NCI-H510A treated with DMSO at 0.1 percent for 48 hours (cell line): Measurements from ENCODE around the gene NCOA3.
"Not testable (repeated sequence)": the region's sequence is repeated elsewhere in the genome, so short reads cannot be mapped to it uniquely, and the experiment has no call there.

Experiments
- DNase-seq: peaks from one replicate; lab custom pipeline; 2025; lab: John Stamatoyannopoulos, UW

The NCOA3 gene

GRCh38 chr20:47501482-47502270 is at the start of gene NCOA3:
Gene NCOA3 (plus strand): TSS chr20:47501887. CDS start chr20:47622248, 120,361 bp downstream.
- DNase-seq: peak; percentile 93

GRCh38 chr20:47452736-47453161 is 48.9 kb upstream of the NCOA3 start:
- DNase-seq: no peak

GRCh38 chr20:47453167-47453782 is 48.4 kb upstream of the NCOA3 start:
- DNase-seq: no peak

- DNase-seq: no peak
Measured at GRCh38 chr20:47454298-47455132, 47.2 kb upstream of the NCOA3 start.

- no peak for DNase-seq
Measured at GRCh38 chr20:47455133-47456040, 46.3 kb upstream of the NCOA3 start.

- no peak for DNase-seq
Measured at GRCh38 chr20:47456041-47456537, 45.6 kb upstream of the NCOA3 start.

GRCh38 chr20:47456952-47457724 is 44.5 kb upstream of the NCOA3 start:
- no peak for DNase-seq

- not testable (repeated sequence) for DNase-seq
Measured at GRCh38 chr20:47458280-47459050, 43.2 kb upstream of the NCOA3 start.

GRCh38 chr20:47459344-47460073 is 42.2 kb upstream of the NCOA3 start:
- DNase-seq: no peak

- DNase-seq: not testable (repeated sequence)
Measured at GRCh38 chr20:47460761-47461112, 41.0 kb upstream of the NCOA3 start.

GRCh38 chr20:47461120-47461685 is 40.5 kb upstream of the NCOA3 start:
- no peak for DNase-seq

GRCh38 chr20:47461906-47462305 is 39.8 kb upstream of the NCOA3 start:
- DNase-seq: not testable (repeated sequence)

GRCh38 chr20:47464380-47465101 is 37.1 kb upstream of the NCOA3 start:
- DNase-seq: peak; percentile 52

- no peak for DNase-seq
Measured at GRCh38 chr20:47465335-47466090, 36.2 kb upstream of the NCOA3 start.

- no peak for DNase-seq
Measured at GRCh38 chr20:47466213-47466612, 35.5 kb upstream of the NCOA3 start.

- no peak for DNase-seq
Measured at GRCh38 chr20:47466704-47467459, 34.8 kb upstream of the NCOA3 start.
